DND-41 (cell line): ENCODE measurements around the gene PCSK4.

ENCODE experiments used
- EZH2 ChIP-seq: IDR thresholded peaks from 3 replicates; pipeline ENCODE4 v1.6.1; 2012; ENCODE audit warnings: borderline replicate concordance, low read depth, mild to moderate bottlenecking, moderate library complexity, low read length, inconsistent platforms; ENCODE audit not compliant: severe bottlenecking
- TF ChIP-seq, protein P1 (sequence below): IDR thresholded peaks from 2 replicates; pipeline ENCODE4 v1.5.1; 2012; ENCODE audit warnings: borderline replicate concordance, low read length, moderate library complexity, mild to moderate bottlenecking; ENCODE audit not compliant: poor library complexity, severe bottlenecking; ENCODE audit errors: extremely low read depth

- TF ChIP-seq, protein P1, sequence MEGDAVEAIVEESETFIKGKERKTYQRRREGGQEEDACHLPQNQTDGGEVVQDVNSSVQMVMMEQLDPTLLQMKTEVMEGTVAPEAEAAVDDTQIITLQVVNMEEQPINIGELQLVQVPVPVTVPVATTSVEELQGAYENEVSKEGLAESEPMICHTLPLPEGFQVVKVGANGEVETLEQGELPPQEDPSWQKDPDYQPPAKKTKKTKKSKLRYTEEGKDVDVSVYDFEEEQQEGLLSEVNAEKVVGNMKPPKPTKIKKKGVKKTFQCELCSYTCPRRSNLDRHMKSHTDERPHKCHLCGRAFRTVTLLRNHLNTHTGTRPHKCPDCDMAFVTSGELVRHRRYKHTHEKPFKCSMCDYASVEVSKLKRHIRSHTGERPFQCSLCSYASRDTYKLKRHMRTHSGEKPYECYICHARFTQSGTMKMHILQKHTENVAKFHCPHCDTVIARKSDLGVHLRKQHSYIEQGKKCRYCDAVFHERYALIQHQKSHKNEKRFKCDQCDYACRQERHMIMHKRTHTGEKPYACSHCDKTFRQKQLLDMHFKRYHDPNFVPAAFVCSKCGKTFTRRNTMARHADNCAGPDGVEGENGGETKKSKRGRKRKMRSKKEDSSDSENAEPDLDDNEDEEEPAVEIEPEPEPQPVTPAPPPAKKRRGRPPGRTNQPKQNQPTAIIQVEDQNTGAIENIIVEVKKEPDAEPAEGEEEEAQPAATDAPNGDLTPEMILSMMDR: no peak
- no peak for TF ChIP-seq EZH2
Measured at GRCh38 chr19:1467490-1468273, 22.5 kb downstream of the PCSK4 start.
